HepG2 (cell line): ENCODE measurements around the gene CTSW. TPM values are rescaled to one million over a fixed set of nuclear protein-coding genes. Genes with fewer than 3 reads are reported as not detected.

Source experiments
- BRD4 ChIP-seq: sonication (generic); formaldehyde crosslinking; IDR thresholded peaks from 2 replicates; pipeline ENCODE4 v1.4.0; 2020; ENCODE audit warnings: missing genetic modification reagents
- E2F1 ChIP-seq: sonication (generic); formaldehyde crosslinking; IDR thresholded peaks from 2 replicates; pipeline ENCODE4 v1.5.0; 2020; ENCODE audit warnings: missing genetic modification reagents
- HES4 ChIP-seq: sonication (generic); formaldehyde crosslinking; IDR thresholded peaks from 2 replicates; pipeline ENCODE4 v1.9.0; 2021; ENCODE audit warnings: mild to moderate bottlenecking, missing genetic modification reagents, borderline replicate concordance
- KAT2B ChIP-seq: fragments of 150-350 bp; IDR thresholded peaks from 2 replicates; pipeline ENCODE4 v1.6.1; 2014; ENCODE audit warnings: low read depth, low read length, borderline replicate concordance
- MATR3 ChIP-seq: sonication (generic); formaldehyde crosslinking; IDR thresholded peaks from 2 replicates; pipeline ENCODE4 v1.4.0; 2020; ENCODE audit warnings: missing genetic modification reagents
- MLLT10 ChIP-seq: sonication (generic); formaldehyde crosslinking; IDR thresholded peaks from 2 replicates; pipeline ENCODE4 v1.4.0; 2020; ENCODE audit warnings: missing genetic modification reagents
- MNT ChIP-seq: fragments of 450-650 bp; IDR thresholded peaks from 2 replicates; pipeline ENCODE4 v1.6.1; 2016
- MYPOP ChIP-seq: sonication (generic); formaldehyde crosslinking; IDR thresholded peaks from 2 replicates; pipeline ENCODE4 v1.8.1; 2023; ENCODE audit warnings: mild to moderate bottlenecking, moderate library complexity, missing genetic modification reagents
- NCOA2 ChIP-seq: sonication (generic); formaldehyde crosslinking; IDR thresholded peaks from 2 replicates; pipeline ENCODE4 v1.8.0; 2022; ENCODE audit warnings: inconsistent platforms
- PREB ChIP-seq: sonication (generic); formaldehyde crosslinking; IDR thresholded peaks from 2 replicates; pipeline ENCODE4 v1.4.0; 2020; ENCODE audit warnings: missing genetic modification reagents
- RBFOX2 ChIP-seq: fragments of 200-400 bp; formaldehyde crosslinking; IDR thresholded peaks from 2 replicates; pipeline ENCODE4 v1.6.1; 2017; ENCODE audit warnings: low read depth, mild to moderate bottlenecking, low read length
- RELA ChIP-seq: sonication (generic); formaldehyde crosslinking; IDR thresholded peaks from 2 replicates; pipeline ENCODE4 v1.4.0; 2020; ENCODE audit warnings: missing genetic modification reagents
- SMYD3 ChIP-seq: sonication (generic); formaldehyde crosslinking; IDR thresholded peaks from 2 replicates; pipeline ENCODE4 v1.8.1; 2023; ENCODE audit warnings: mild to moderate bottlenecking, missing genetic modification reagents
- ZBTB26 ChIP-seq: IDR thresholded peaks from 2 replicates; pipeline ENCODE4 v1.6.1; 2016; ENCODE audit warnings: missing compliant biosample characterization, missing genetic modification reagents, borderline replicate concordance
- ZBTB8A ChIP-seq: sonication (generic); formaldehyde crosslinking; IDR thresholded peaks from 2 replicates; pipeline ENCODE4 v1.4.0; 2020; ENCODE audit warnings: mild to moderate bottlenecking, low read depth, missing genetic modification reagents, borderline replicate concordance
- ZFYVE20 ChIP-seq: sonication (generic); formaldehyde crosslinking; IDR thresholded peaks from 2 replicates; pipeline ENCODE4 v1.8.0; 2023; ENCODE audit warnings: low read depth, mild to moderate bottlenecking, moderate library complexity, missing genetic modification reagents, borderline replicate concordance
- ZMAT5 ChIP-seq: sonication (generic); formaldehyde crosslinking; IDR thresholded peaks from 2 replicates; pipeline ENCODE4 v1.5.0; 2020; ENCODE audit warnings: mild to moderate bottlenecking, low read depth, missing genetic modification reagents, borderline replicate concordance
- ZNF160 ChIP-seq: sonication (generic); formaldehyde crosslinking; IDR thresholded peaks from 2 replicates; pipeline ENCODE4 v1.8.0; 2022; ENCODE audit warnings: mild to moderate bottlenecking, inconsistent platforms, missing genetic modification reagents
- ZNF253 ChIP-seq: sonication (generic); formaldehyde crosslinking; IDR thresholded peaks from 2 replicates; pipeline ENCODE4 v1.8.0; 2022; ENCODE audit warnings: mild to moderate bottlenecking, missing genetic modification reagents, borderline replicate concordance
- ZNF317 ChIP-seq: sonication (generic); formaldehyde crosslinking; IDR thresholded peaks from 2 replicates; pipeline ENCODE4 v1.5.0; 2020; ENCODE audit warnings: mild to moderate bottlenecking, missing genetic modification reagents
- ZNF501 ChIP-seq: sonication (generic); formaldehyde crosslinking; IDR thresholded peaks from 2 replicates; pipeline ENCODE4 v1.5.1; 2020; ENCODE audit warnings: mild to moderate bottlenecking, moderate library complexity, missing genetic modification reagents
- ZNF850 ChIP-seq: sonication (generic); formaldehyde crosslinking; conservative IDR thresholded peaks from 2 replicates; pipeline ENCODE4 v1.9.0; 2021; ENCODE audit warnings: mild to moderate bottlenecking, missing genetic modification reagents
- polyA plus RNA-seq, 8 experiments: library from polyadenylated mRNA; depleted of rRNA in 3 of 8; stranded (reverse) in 7 of 8; unstranded in 1 of 8; fragments of >200 nt; fragmentation: Illumina TruSeq in 4 of 8; extraction: Trizol in 4 of 8; gene quantifications; 2 replicates each; pipeline versions ENCODE4 v1.2.1 to v1.2.3, GENCODE V29; 2011 to 2016; ENCODE audit warnings: low read depth in 4 of 8, missing spikeins in 1 of 8, mixed read lengths in 1 of 8; ENCODE audit not compliant: insufficient read depth in 1 of 8
- total RNA-seq, 5 experiments: library from RNA; depleted of rRNA; stranded (reverse); fragments of >200 nt; fragmentation: Illumina TruSeq; extraction: Trizol; gene quantifications; 2 replicates each; pipeline ENCODE4 v1.2.3, GENCODE V29; 2016; ENCODE audit warnings: low read depth in 1 of 5

CTSW gene
- total and polyA plus RNA-seq, 2 of the 13 experiments (the other 11 are each of a cell fraction or from before 2014, with no cell fraction given), result 0.09 TPM; not detected in 1

GRCh38 chr11:65857853-65858680 lies 21.6 kb upstream of the CTSW start, which contains the start of gene CFL1 (continued):
- peak; percentile 64; the same call in 1 of the 2 replicates for TF ChIP-seq ZNF160 (CRISPR knock-in tag)
- no peak for TF ChIP-seq RELA (CRISPR knock-in tag)
- peak; percentile 99 for TF ChIP-seq RBFOX2
- peak; percentile 87 for TF ChIP-seq MYPOP (CRISPR knock-in tag)
- no peak for TF ChIP-seq MATR3 (CRISPR knock-in tag)
- no peak; the same call in 1 of the 2 replicates for TF ChIP-seq SMYD3 (CRISPR knock-in tag)
- TF ChIP-seq KAT2B, result no peak
- TF ChIP-seq BRD4 (CRISPR knock-in tag), result no peak
- peak; percentile 26; the same call in 1 of the 2 replicates for TF ChIP-seq NCOA2 (CRISPR knock-in tag)
- peak; percentile 56; the same call in 1 of the 2 replicates for TF ChIP-seq ZFYVE20 (CRISPR knock-in tag)
- no peak for TF ChIP-seq ZNF253 (CRISPR knock-in tag)
- no peak for TF ChIP-seq ZBTB8A (CRISPR knock-in tag)
- peak; percentile 96 for TF ChIP-seq E2F1
- no peak for TF ChIP-seq ZBTB26
- no peak for TF ChIP-seq MLLT10 (CRISPR knock-in tag)
- TF ChIP-seq PREB (CRISPR knock-in tag), result no peak
- TF ChIP-seq HES4 (CRISPR knock-in tag), result peak; percentile 67; the same call in 1 of the 2 replicates
- TF ChIP-seq ZNF850 (CRISPR knock-in tag), result 0 out of 2 replicates have a peak, but pooled peaks have one; percentile 14
- TF ChIP-seq ZMAT5, result no peak
- TF ChIP-seq ZNF501 (CRISPR knock-in tag), result peak; percentile 73
- no peak; the same call in 1 of the 2 replicates for TF ChIP-seq MNT
- 0 out of 2 replicates have a peak, but pooled peaks have one; percentile 24 for TF ChIP-seq ZNF317 (CRISPR knock-in tag)
